Neural cell (in vitro differentiated cells): Measurements from ENCODE around the gene ACTN1.

ENCODE experiments used
- CTCF ChIP-seq: fragments of 450-650 bp; IDR thresholded peaks from 2 replicates; pipeline ENCODE4 v1.5.1; 2014; ENCODE audit warnings: antibody characterized with exemption, mild to moderate bottlenecking, moderate library complexity; ENCODE audit not compliant: poor library complexity, severe bottlenecking
- EZH2 ChIP-seq: fragments of 200-600, 300-800 bp; shearing (Covaris generic), sonication (generic); IDR thresholded peaks from 2 replicates; pipeline ENCODE4 v1.6.1; 2014; ENCODE audit warnings: antibody characterized with exemption, low read length, borderline replicate concordance, mild to moderate bottlenecking; ENCODE audit not compliant: insufficient read depth, poor library complexity, severe bottlenecking
- RAD21 ChIP-seq: fragments of 450-650 bp; conservative IDR thresholded peaks from 2 replicates; pipeline ENCODE4 v1.6.1; 2014; ENCODE audit warnings: antibody characterized with exemption, mild to moderate bottlenecking, moderate library complexity
- REST ChIP-seq: IDR thresholded peaks from 2 replicates; pipeline ENCODE4 v1.6.1; 2012; ENCODE audit warnings: borderline replicate concordance

- TF ChIP-seq CTCF: no peak
- TF ChIP-seq EZH2: no peak
- no peak for TF ChIP-seq REST
- no peak for TF ChIP-seq RAD21
Observed at GRCh38 chr14:68902357-68902756, 76.7 kb downstream of the ACTN1 start.
